ENCODE measurements around the gene ETFBKMT.

ETFBKMT gene

GRCh38 chr12:31659087-31659942 lies at the start of gene ETFBKMT:
Gene ETFBKMT, plus strand, starts transcription at chr12:31659688. Its CDS starts 2,266 bp downstream, at chr12:31661954.
- peak; percentile 97 for DNase-seq

- DNase-seq: no peak
Measured at GRCh38 chr12:31612819-31613218, 46.7 kb upstream of the ETFBKMT start.

DNA sequence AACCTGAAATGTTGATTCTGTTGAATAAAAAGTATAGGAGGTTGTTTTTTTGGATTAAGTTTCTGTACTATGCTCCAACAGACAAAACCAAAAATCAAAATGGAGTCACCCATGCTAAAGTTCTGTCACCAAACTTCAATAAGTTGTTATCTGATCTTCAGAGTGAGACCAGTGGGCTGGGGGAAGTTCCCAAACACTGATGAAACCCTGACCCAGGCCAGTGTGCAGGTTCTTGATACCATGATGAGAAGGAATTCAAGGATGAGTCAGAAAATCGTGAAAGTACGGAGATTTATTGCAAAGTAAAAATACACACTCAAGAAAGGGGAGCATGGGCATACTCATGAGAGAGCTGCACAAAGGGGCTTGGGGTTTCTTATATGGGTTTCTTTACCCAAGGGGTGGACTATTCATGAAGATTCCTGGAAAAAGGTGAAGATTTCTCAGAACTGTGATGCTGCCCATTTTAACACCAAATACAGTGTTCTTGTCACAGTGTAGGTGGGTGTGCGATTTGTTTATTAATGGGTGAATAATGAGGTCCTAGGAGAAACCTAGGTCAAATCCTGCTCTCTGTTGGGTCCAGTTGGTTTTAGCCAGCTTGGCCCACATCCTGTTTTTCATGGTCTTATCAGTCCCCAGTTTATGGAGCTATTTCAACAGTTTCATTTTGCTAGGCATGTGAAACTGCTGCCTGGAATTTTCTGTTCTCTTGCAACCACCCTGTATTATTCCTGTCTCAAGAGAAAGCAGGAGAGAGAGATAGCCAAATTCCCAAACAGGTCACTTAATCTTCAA lies 41.1 kb upstream of the ETFBKMT start:
- DNase-seq: no peak

DNA sequence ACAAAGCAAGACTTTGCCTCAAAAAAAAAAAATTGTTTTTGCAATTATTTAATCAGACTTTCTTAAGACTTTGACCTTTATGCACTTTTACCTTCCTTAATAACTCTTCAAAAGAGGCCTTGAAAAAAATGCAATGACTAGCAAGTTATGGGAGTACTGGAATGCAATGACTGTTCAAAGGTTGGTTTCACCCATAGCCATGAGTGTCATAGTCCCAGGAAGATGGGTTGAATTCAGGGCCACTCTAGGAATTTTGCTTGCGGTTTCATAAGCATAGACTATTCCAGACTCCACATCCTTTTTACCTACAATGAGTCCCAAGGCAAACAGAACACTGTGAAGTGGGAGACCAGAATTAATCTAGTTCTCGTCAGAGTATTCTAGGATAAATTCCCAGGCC lies 39.2 kb upstream of the ETFBKMT start:
- DNase-seq: no peak

DNA sequence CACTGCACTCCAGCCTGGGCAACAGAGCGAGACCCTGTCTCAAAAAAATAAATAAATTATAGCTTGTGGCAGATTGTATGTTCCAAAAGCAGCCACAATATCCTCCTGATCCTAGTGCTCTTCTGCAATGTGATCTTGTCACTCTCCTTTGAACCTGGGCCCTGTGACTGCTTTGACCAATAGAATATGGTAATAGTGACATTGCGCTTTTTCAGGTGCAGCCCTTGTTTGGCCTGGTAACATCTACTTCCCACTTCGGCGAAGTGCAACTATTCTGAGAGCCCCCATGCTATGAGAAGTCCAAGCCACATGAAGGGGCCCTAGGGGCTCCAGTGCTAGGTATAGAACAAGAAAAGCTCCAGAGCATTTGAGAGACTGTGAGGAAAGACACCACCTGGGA lies 37.5 kb upstream of the ETFBKMT start:
- no peak for DNase-seq

GRCh38 chr12:31626270-31626995 lies 33.1 kb upstream of the ETFBKMT start:
- DNase-seq: no peak

DNA sequence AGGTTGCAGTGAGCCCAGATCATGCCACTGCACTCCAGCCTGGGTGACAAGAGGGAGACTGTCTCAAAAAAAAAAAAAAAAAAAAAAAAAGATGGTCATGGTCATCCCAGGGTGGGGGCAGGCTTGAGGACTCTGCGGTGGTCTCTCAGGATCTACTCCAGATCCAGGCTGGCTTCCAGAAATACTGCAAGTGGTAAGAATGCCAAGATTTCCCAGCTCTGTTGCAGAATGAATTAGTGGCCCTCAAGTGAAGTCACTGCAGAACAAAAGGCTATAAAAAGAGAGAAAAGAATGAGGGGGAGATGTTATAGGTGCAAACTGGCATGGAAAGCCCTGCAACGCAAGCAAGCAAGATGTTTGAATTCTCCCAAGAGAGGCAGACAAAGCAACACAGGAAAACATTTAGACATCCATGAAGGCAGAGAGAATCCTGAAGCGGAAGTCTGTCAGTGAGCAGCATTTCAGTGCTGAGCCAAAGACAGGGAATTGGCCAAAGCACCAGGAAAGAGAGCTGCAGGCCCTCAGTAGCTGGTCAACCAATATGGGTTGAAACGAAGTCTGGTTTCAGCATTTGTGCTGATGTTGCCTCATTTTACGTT lies 31.9 kb upstream of the ETFBKMT start:
- DNase-seq: no peak

DNA sequence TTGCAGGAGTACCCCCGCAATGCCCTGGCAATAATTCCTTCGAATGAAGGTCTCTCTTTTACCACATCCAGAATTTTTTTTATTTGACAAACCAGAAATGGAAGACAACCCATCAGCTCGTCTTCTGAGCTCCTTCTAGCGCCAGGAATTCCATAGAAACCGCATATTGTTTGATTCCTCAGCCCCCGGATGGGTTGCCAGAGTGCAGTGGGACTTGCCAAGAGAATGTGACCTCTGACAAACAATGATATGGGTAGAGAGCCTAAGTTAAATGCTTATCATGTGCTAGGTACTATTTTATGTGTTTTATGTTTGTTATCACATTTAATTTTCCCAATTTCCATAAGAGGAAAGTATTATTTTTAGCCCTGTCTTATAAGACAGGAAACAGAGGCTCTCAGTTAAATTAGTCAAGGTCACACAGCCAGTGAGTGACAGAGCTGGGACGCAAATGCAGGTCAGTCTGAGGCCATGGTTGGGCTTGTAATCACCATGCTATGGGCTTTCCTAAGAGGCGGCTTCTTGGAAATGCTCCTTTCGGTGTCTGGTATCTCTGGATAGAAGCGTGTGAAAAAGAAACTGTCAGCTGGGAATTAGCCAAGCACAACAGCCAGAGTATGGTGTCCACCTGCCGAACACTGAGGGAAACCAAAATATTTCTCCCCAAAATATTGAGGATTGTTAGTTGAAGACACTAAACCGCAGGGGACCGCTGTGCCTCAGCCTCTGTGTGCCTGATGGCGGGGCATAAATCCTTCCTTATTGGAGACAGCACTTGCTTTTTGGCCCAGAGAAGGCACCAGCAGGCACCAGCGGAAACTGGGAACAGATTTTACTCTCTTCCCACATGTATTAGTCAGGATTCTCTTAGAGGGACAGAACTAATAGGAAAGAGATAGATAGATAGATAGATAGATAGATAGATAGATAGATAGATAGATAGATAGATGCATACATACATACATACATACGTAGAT lies 29.4 kb upstream of the ETFBKMT start:
- no peak for DNase-seq

DNA sequence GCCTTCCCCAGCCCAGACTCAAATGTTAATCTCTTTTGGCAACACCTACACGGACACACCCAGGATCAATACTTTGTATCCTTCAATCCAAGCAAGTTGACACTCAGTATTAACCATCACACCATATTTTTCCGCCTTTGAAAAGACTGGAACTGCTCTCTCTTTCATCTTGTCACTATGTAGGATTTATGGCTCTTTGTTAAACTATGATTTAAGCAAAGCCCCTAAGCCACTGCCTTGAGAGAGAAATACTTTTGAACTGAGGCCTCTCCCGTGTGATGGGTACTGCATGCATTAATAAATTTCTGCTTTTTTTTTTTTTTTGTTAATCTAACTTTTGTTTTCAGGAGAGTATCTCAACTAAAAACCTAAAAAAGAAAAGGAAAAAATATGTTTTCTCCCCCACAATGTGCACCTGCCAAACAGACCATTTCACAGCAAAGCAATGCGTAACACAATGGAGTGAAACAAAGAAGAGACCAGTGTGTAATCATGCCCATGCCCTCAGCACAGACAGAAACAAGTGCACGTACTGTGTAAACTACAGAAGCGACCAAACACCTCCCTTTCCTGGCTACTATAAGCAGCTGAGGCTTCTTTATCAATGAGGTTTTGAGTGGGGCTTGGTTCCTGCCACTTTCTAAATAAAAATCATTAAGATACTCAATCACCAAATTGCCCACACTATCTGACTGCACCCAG lies 28.3 kb upstream of the ETFBKMT start:
- DNase-seq: no peak

DNA sequence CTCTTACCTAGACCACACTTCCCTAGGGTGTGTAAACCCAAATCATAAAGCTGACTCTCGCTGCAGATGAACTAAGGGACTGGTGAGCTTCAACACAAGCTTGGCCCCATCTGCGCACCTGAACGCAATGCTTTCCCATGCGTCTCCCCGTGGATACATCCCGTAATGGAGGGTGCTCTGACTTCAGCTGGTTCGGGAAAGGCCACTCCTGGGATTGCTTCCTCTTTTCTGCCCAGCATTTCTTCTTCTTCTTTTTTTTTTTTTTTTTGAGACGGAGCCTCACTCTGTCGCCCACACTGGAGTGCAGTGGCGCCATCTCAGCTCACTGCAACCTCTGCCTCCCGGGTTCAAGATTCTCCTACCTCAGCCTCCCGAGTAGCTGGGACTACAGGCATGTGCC lies 27.7 kb upstream of the ETFBKMT start:
- DNase-seq: no peak

DNA sequence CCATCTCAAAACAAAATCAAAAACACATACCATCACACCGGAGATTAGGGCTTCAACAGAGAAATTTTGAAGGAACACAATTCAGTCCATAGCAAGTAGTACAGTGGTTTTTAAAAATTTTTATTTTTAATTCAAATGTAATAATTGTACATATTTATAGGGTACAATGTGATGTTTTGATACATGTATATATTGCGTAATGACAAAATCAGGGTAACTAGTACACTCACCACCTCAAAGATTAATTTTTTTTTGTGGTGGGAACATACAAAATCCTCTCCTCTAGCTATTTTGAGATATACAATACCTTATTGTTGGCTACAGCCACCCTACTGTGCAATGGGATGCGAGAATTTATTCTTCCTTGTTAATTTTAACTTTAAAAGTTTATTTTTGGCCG lies 26.0 kb upstream of the ETFBKMT start:
- no peak for DNase-seq

GRCh38 chr12:31634620-31635019 lies 24.9 kb upstream of the ETFBKMT start:
- no peak for DNase-seq

DNA sequence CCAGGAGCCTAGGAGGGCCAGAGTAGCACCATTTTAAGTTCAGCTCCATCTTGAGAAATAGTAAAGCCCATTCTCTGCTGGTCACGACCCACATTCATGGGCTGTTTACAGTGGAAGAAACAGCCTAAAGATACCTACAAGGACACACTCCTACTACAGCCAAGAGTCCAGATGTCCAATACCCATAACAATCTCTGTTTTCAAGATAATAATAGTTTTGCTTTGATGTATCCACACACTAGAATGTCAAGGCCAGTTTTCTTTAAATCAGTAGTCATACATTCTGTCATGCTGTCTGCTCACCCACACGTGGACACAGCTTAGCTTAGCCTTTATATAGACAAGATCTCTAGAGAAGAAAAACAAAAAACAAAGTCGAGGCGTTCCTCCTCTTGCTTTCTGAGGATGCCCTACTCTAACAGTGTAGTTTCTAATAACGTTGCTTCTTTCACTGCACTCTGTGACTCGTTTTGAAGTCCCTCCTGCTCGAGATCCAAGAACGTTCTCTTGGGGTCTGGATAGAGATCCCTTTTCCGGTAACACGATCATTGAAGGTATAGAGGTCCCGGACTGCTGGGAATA lies 17.9 kb upstream of the ETFBKMT start:
- DNase-seq: no peak

GRCh38 chr12:31644536-31644935 lies 15.0 kb upstream of the ETFBKMT start:
- no peak for DNase-seq

GRCh38 chr12:31645924-31646323 lies 13.6 kb upstream of the ETFBKMT start:
- no peak for DNase-seq

DNA sequence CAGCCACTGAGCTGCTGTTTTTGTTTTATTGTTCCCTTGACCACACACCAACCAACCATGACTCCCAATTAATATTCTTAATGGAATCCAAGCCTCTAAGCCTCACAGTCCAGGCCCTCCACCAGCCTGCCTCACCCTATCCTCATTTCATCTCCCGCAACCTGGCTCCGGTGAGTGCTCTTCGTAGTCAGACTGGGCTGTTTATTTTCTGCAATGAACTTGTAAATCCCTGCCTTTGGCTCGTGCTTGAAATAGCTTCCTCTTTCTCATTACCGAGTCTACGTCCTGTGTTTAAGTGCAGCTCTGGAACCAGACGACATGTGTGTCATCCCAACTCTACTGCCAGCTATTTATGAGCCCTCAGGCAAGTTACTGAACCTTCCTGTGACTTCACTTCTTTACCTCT lies 12.4 kb upstream of the ETFBKMT start:
- DNase-seq: no peak

GRCh38 chr12:31650918-31651317 lies 8.6 kb upstream of the ETFBKMT start:
- DNase-seq: no peak

DNA sequence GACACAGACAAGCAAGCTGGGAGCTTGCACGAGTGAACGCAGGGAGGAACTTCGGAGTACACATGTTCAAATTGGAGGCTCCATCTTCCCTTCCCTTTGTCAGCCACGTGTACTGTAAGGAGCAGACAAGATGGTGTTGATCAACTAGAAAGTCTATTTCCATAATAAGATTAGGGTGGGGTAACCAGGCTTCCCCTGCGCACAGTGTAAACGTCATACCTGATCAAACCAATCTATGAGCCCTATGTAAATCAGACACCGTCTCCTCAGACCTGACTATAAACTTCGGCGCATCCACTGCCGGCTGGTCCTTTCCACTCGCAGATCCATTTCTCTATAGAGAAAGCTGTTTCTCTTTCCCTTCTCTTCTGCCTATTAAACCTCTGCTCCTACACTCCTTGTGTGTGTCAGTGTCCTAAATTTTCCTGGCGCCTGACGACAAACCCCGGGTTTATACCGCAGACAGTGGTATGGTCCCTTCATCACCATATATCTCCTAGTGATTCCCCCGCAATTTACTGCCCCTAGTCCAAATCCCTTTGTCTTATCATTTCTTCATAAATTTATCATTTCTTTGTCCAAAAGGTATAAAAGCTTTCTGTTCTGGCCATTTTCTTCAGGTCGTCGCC lies 7.5 kb upstream of the ETFBKMT start:
- DNase-seq: no peak

DNA sequence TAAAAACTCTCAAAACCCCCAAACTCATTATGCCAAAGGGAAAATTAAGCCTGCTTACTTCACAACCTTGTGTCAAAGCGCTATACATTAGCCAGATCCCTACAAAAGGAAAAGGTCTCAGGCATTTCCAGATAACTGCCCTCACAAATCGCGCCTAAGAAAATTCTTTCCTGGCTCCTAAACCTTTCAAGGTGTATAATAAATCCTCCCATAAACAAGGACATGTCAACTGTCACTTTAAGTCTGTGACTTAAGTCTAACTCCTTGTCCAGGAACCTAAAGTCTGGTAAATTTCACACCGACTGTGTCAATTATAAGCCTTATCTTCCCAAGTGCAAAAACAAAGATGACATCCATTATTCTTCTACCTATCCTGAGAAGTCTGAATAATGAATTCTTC lies 4.3 kb upstream of the ETFBKMT start:
- DNase-seq: no peak

GRCh38 chr12:31655792-31656191 lies 3.7 kb upstream of the ETFBKMT start:
- DNase-seq: no peak
